HepG2 (cell line): ENCODE results near the gene CYB5B. TPM values are rescaled to one million over a fixed set of nuclear protein-coding genes. Genes with fewer than 3 reads are reported as not detected.

Source experiments
- ATAC-seq: fragments of 200-7000 bp; cut with Tn5 transposase; 3 replicates; pipeline ENCODE4 v1.9.1; 2020; ENCODE audit warnings: mild to moderate bottlenecking, moderate library complexity
- BruUV-seq: library from RNA; stranded (reverse); fragments of 400-500 nt; replicated peaks from 2 replicates; lab custom pipeline; 2021; lab: Mats Ljungman, UMichigan
- CTCF ChIA-PET: fragments of 300-600 bp; formaldehyde crosslinking; extraction: SDS; loops from one replicate; lab custom pipeline; 2021; ENCODE audit warnings: low total read pairs, inconsistent platforms, low intra/inter-chr PET ratio; lab: Yijun Ruan, JAX
- POLR2A ChIA-PET: fragments of 350-600 bp; sonication (Branson Sonifier 250); formaldehyde crosslinking; loops from one replicate; lab custom pipeline; 2020; ENCODE audit warnings: antibody characterized with exemption, inconsistent platforms; lab: Yijun Ruan, JAX
- DNase-seq: peaks from one replicate; pipeline ENCODE4 v3.0.0-alpha.2; 2015; ENCODE audit warnings: low spot score
- FAIRE-seq: peaks from 3 replicates; lab custom pipeline; 2011; peaks lifted over from hg19 to GRCh38; lab: Jason Lieb, UNC
- H2AFZ ChIP-seq: one replicate; pipeline ENCODE4 v1.6.1; 2011; ENCODE audit warnings: low read length, inconsistent platforms
- H3K27ac ChIP-seq: fragments of 300-600 bp; 3 replicates; pipeline ENCODE4 v1.8.0; 2011; ENCODE audit warnings: mixed run types, mild to moderate bottlenecking, mixed read lengths, low read length, inconsistent platforms; ENCODE audit not compliant: insufficient read depth; ENCODE audit errors: extremely low read length
- H3K27me3 ChIP-seq, 2 experiments: fragments of 200-600 bp in 1 of 2; 2 replicates in 1 of 2; 3 replicates in 1 of 2; pipeline versions ENCODE4 v1.6.0 to v1.8.0; 2011; ENCODE audit warnings: low read length in 2 of 2, mild to moderate bottlenecking in 2 of 2, moderate library complexity in 2 of 2, inconsistent platforms in 1 of 2; ENCODE audit not compliant: insufficient read depth in 2 of 2, control insufficient read depth in 1 of 2
- H3K36me3 ChIP-seq, 2 experiments: fragments of 200-600 bp in 1 of 2; replicated peaks in 1 of 2; 2 replicates in 1 of 2; 3 replicates in 1 of 2; pipeline versions ENCODE4 v1.5.1 to v1.8.0; 2011; ENCODE audit warnings: low read length in 2 of 2, inconsistent platforms in 1 of 2; ENCODE audit not compliant: insufficient read depth in 2 of 2, control insufficient read depth in 1 of 2
- H3K4me1 ChIP-seq: 2 replicates; pipeline ENCODE4 v1.5.1; 2012; ENCODE audit warnings: low read length, inconsistent platforms; ENCODE audit not compliant: insufficient read depth
- H3K4me2 ChIP-seq: 2 replicates; pipeline ENCODE4 v1.6.0; 2011; ENCODE audit warnings: low read depth, low read length, inconsistent platforms
- H3K4me3 ChIP-seq, 3 experiments: fragments of 200-600 bp in 1 of 3; sonication (generic), shearing (Covaris generic) in 1 of 3; replicated peaks in 1 of 3; 2 replicates each; pipeline ENCODE4 v1.5.1; 2011 to 2016; ENCODE audit warnings: low read length in 3 of 3, inconsistent platforms in 2 of 3, low read depth in 2 of 3, mild to moderate bottlenecking in 2 of 3, control low read depth in 1 of 3, mixed read lengths in 1 of 3; ENCODE audit not compliant: insufficient read depth in 1 of 3
- H3K79me2 ChIP-seq: one replicate; pipeline ENCODE4 v1.6.1; 2011; ENCODE audit warnings: low read length, inconsistent platforms; ENCODE audit not compliant: insufficient read depth
- H3K9ac ChIP-seq: 2 replicates; pipeline ENCODE4 v1.6.0; 2011; ENCODE audit warnings: mild to moderate bottlenecking, low read depth, low read length, inconsistent platforms; ENCODE audit not compliant: insufficient read depth
- H3K9me3 ChIP-seq: 2 replicates; pipeline ENCODE4 v1.5.1; 2012; ENCODE audit warnings: mild to moderate bottlenecking, low read length
- H4K20me1 ChIP-seq: 2 replicates; pipeline ENCODE4 v1.6.0; 2011; ENCODE audit warnings: inconsistent platforms, mild to moderate bottlenecking, low read length, moderate library complexity; ENCODE audit not compliant: insufficient read depth
- ELF1 ChIP-seq: sonication (generic); formaldehyde crosslinking; IDR thresholded peaks from 2 replicates; pipeline ENCODE4 v1.4.0; 2020; ENCODE audit warnings: missing genetic modification reagents
- ETV5 ChIP-seq: IDR thresholded peaks from 2 replicates; pipeline ENCODE4 v1.6.1; 2018; ENCODE audit warnings: missing biosample characterization, missing genetic modification reagents, inconsistent platforms, borderline replicate concordance
- PHF8 ChIP-seq: sonication (generic); formaldehyde crosslinking; IDR thresholded peaks from 2 replicates; pipeline ENCODE4 v1.5.0; 2020; ENCODE audit warnings: missing genetic modification reagents
- PLRG1 ChIP-seq: fragments of 450-650 bp; conservative IDR thresholded peaks from 2 replicates; pipeline ENCODE4 v1.6.1; 2016
- SAP130 ChIP-seq: IDR thresholded peaks from 2 replicates; pipeline ENCODE4 v1.6.1; 2016; ENCODE audit warnings: low read depth
- ZBTB38 ChIP-seq: sonication (generic); formaldehyde crosslinking; IDR thresholded peaks from 2 replicates; pipeline ENCODE4 v1.5.1; 2020; ENCODE audit warnings: mild to moderate bottlenecking, missing genetic modification reagents
- ZNF574 ChIP-seq: sonication (generic); formaldehyde crosslinking; IDR thresholded peaks from 2 replicates; pipeline ENCODE4 v1.4.0; 2020; ENCODE audit warnings: missing genetic modification reagents
- WGBS: methylation state at CpG from one replicate; pipeline ENCODE4 v1.1.6; 2017; ENCODE audit warnings: low lambda C conversion rate; 5-methylcytosine and 5-hydroxymethylcytosine counted together
- in situ Hi-C: cut with HindIII; loops from 2 replicates; pipeline ENCODE4 v1.10.0; 2017; ENCODE audit warnings: low pct_unique_long_range_greater_than_20kb; ENCODE audit not compliant: extremely low pct_ligation_motif_present
- intact Hi-C: fragments of 100-400 bp; cut with micrococcal nuclease; formaldehyde crosslinking; loops from one replicate; pipeline ENCODE4 v1.10.0; 2022; ENCODE audit not compliant: unreplicated experiment
- polyA plus RNA-seq, 8 experiments: library from polyadenylated mRNA; depleted of rRNA in 3 of 8; stranded (reverse) in 7 of 8; unstranded in 1 of 8; fragments of >200 nt; fragmentation: Illumina TruSeq in 4 of 8; extraction: Trizol in 4 of 8; gene quantifications; 2 replicates each; pipeline versions ENCODE4 v1.2.1 to v1.2.3, GENCODE V29; 2011 to 2016; ENCODE audit warnings: low read depth in 4 of 8, missing spikeins in 1 of 8, mixed read lengths in 1 of 8; ENCODE audit not compliant: insufficient read depth in 1 of 8
- total RNA-seq, 5 experiments: library from RNA; depleted of rRNA; stranded (reverse); fragments of >200 nt; fragmentation: Illumina TruSeq; extraction: Trizol; gene quantifications; 2 replicates each; pipeline ENCODE4 v1.2.3, GENCODE V29; 2016; ENCODE audit warnings: low read depth in 1 of 5
- TF ChIP-seq, protein P1 (sequence below): sonication (generic); formaldehyde crosslinking; IDR thresholded peaks from 2 replicates; pipeline ENCODE4 v1.4.0; 2020; ENCODE audit warnings: missing genetic modification reagents, borderline replicate concordance
- TF ChIP-seq, protein P2 (sequence below): sonication (generic); formaldehyde crosslinking; IDR thresholded peaks from 2 replicates; pipeline ENCODE4 v1.4.0; 2020; ENCODE audit warnings: mild to moderate bottlenecking, missing genetic modification reagents
- TF ChIP-seq, protein P3 (sequence below): sonication (generic); formaldehyde crosslinking; conservative IDR thresholded peaks from 2 replicates; pipeline ENCODE4 v1.8.0; 2022; ENCODE audit warnings: mild to moderate bottlenecking, moderate library complexity, missing genetic modification reagents

Gene CYB5B
- total and polyA plus RNA-seq, 2 of the 13 experiments (the other 11 are each of a cell fraction or from before 2014, with no cell fraction given), result 234 to 432 TPM

GRCh38 chr16:69417520-69418199, 6.8 kb upstream of the CYB5B start:
- POLR2A ChIA-PET, result interaction anchor here (0.7 to 1.9 kb wide), 7 partner anchors 8 to 306 kb away, joined by 3 to 12 read pairs (median 3); no protein-coding TSS in a partner anchor
- intact Hi-C loops, result no loop called here
- FAIRE-seq, result peak; percentile 52
- H3K4me1 ChIP-seq, result peaks cover 73% of the 10 kb centered on the region
- peak overlapping the region; percentile 12; the same call in 1 of the 2 replicates for H3K9ac ChIP-seq
- peak overlapping the region; percentile 73 for H3K4me2 ChIP-seq
- DNase-seq, result peak; percentile 58
- H3K27ac ChIP-seq, result peak overlapping the region; percentile 47
- H3K9me3 ChIP-seq, result no peaks in the 10 kb centered on the region
- peak overlapping the region; percentile 91 for H2AFZ ChIP-seq
- WGBS, result 50% methylated on average over 7 of the region's 7 CpGs
- peak; percentile 55 for ATAC-seq
- no peaks in the 10 kb centered on the region for H3K27me3 ChIP-seq
- peak overlapping the region in 1 of 3 experiments; percentile 8; a peak in 1 of 6 replicates for H3K4me3 ChIP-seq
- in situ Hi-C loops, result no loop called here
- CTCF ChIA-PET, result no interaction called here
- BruUV-seq, result no TSS peak
- no peaks in the 10 kb centered on the region for H3K79me2 ChIP-seq
- no peaks in the 10 kb centered on the region for H4K20me1 ChIP-seq
- no peaks in the 10 kb centered on the region for H3K36me3 ChIP-seq
- 0 out of 2 replicates have a peak, but pooled peaks have one; percentile 24 for TF ChIP-seq ELF1 (CRISPR knock-in tag)
- peak; percentile 18; the same call in 1 of the 2 replicates for TF ChIP-seq SAP130
- TF ChIP-seq ZBTB38 (CRISPR knock-in tag), result peak; percentile 60
- TF ChIP-seq, protein P1, sequence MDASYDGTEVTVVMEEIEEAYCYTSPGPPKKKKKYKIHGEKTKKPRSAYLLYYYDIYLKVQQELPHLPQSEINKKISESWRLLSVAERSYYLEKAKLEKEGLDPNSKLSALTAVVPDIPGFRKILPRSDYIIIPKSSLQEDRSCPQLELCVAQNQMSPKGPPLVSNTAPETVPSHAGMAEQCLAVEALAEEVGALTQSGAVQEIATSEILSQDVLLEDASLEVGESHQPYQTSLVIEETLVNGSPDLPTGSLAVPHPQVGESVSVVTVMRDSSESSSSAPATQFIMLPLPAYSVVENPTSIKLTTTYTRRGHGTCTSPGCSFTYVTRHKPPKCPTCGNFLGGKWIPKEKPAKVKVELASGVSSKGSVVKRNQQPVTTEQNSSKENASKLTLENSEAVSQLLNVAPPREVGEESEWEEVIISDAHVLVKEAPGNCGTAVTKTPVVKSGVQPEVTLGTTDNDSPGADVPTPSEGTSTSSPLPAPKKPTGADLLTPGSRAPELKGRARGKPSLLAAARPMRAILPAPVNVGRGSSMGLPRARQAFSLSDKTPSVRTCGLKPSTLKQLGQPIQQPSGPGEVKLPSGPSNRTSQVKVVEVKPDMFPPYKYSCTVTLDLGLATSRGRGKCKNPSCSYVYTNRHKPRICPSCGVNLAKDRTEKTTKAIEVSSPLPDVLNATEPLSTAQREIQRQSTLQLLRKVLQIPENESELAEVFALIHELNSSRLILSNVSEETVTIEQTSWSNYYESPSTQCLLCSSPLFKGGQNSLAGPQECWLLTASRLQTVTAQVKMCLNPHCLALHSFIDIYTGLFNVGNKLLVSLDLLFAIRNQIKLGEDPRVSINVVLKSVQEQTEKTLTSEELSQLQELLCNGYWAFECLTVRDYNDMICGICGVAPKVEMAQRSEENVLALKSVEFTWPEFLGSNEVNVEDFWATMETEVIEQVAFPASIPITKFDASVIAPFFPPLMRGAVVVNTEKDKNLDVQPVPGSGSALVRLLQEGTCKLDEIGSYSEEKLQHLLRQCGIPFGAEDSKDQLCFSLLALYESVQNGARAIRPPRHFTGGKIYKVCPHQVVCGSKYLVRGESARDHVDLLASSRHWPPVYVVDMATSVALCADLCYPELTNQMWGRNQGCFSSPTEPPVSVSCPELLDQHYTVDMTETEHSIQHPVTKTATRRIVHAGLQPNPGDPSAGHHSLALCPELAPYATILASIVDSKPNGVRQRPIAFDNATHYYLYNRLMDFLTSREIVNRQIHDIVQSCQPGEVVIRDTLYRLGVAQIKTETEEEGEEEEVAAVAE (CRISPR knock-in tag), result peak; percentile 33; the same call in 1 of the 2 replicates
- TF ChIP-seq, protein P2, sequence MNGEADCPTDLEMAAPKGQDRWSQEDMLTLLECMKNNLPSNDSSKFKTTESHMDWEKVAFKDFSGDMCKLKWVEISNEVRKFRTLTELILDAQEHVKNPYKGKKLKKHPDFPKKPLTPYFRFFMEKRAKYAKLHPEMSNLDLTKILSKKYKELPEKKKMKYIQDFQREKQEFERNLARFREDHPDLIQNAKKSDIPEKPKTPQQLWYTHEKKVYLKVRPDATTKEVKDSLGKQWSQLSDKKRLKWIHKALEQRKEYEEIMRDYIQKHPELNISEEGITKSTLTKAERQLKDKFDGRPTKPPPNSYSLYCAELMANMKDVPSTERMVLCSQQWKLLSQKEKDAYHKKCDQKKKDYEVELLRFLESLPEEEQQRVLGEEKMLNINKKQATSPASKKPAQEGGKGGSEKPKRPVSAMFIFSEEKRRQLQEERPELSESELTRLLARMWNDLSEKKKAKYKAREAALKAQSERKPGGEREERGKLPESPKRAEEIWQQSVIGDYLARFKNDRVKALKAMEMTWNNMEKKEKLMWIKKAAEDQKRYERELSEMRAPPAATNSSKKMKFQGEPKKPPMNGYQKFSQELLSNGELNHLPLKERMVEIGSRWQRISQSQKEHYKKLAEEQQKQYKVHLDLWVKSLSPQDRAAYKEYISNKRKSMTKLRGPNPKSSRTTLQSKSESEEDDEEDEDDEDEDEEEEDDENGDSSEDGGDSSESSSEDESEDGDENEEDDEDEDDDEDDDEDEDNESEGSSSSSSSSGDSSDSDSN (CRISPR knock-in tag), result peak; percentile 20; the same call in 1 of the 2 replicates
- TF ChIP-seq ETV5 (CRISPR knock-in tag), result peak; percentile 50; the same call in 1 of the 2 replicates
- peak; percentile 12; the same call in 1 of the 2 replicates for TF ChIP-seq PHF8 (CRISPR knock-in tag)
- TF ChIP-seq, protein P3, sequence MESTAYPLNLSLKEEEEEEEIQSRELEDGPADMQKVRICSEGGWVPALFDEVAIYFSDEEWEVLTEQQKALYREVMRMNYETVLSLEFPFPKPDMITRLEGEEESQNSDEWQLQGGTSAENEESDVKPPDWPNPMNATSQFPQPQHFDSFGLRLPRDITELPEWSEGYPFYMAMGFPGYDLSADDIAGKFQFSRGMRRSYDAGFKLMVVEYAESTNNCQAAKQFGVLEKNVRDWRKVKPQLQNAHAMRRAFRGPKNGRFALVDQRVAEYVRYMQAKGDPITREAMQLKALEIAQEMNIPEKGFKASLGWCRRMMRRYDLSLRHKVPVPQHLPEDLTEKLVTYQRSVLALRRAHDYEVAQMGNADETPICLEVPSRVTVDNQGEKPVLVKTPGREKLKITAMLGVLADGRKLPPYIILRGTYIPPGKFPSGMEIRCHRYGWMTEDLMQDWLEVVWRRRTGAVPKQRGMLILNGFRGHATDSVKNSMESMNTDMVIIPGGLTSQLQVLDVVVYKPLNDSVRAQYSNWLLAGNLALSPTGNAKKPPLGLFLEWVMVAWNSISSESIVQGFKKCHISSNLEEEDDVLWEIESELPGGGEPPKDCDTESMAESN, result 0 out of 2 replicates have a peak, but pooled peaks have one; percentile 30
- no peak for TF ChIP-seq PLRG1
- TF ChIP-seq ZNF574 (CRISPR knock-in tag), result peak; percentile 30; the same call in 1 of the 2 replicates
